Activated CD4-positive, alpha-beta T cell treated with anti-CD3 and anti-CD28 coated beads, Interleukin-2, amount 10 ng/mL, durations not matched to agents 7 days and 5 days (primary cell): ENCODE results near the gene TP73. TPM values are rescaled to one million over a fixed set of nuclear protein-coding genes. Genes with fewer than 3 reads are reported as not detected.

Source experiments
- CTCF ChIA-PET: fragments of 350-600 bp; sonication (Branson Sonifier 250); formaldehyde crosslinking; loops from one replicate; lab custom pipeline; 2021; ENCODE audit warnings: antibody characterized with exemption; lab: Charles Lee
- POLR2A ChIA-PET: fragments of 350-600 bp; sonication (Branson Sonifier 250); formaldehyde crosslinking; loops from one replicate; lab custom pipeline; 2021; ENCODE audit warnings: antibody characterized with exemption; lab: Charles Lee
- DNase-seq: peaks from one replicate; pipeline ENCODE4 v3.0.0-alpha.2; 2020
- H3K27ac Mint-ChIP-seq: one replicate; pipeline ENCODE4 v1.8.0; 2021; ENCODE audit warnings: mild to moderate bottlenecking, moderate library complexity, mixed read lengths
- H3K27me3 Mint-ChIP-seq: one replicate; pipeline ENCODE4 v1.8.0; 2021; ENCODE audit warnings: mixed read lengths
- H3K36me3 Mint-ChIP-seq: one replicate; pipeline ENCODE4 v1.8.0; 2021; ENCODE audit warnings: low read depth, mixed read lengths
- H3K4me1 Mint-ChIP-seq: one replicate; pipeline ENCODE4 v1.8.0; 2021; ENCODE audit warnings: mixed read lengths
- H3K4me3 Mint-ChIP-seq: one replicate; pipeline ENCODE4 v1.8.0; 2021; ENCODE audit warnings: mild to moderate bottlenecking, moderate library complexity, mixed read lengths
- H3K9me3 Mint-ChIP-seq: one replicate; pipeline ENCODE4 v1.8.0; 2021; ENCODE audit warnings: mixed read lengths
- total RNA-seq, 2 experiments: library from RNA; stranded (reverse); gene quantifications; one replicate each; pipeline ENCODE4 v1.2.3, GENCODE V29; 2021

Gene TP73
- total RNA-seq, 2 experiments from 2014 or later: 2.0 to 2.5 TPM

- CTCF ChIA-PET: no interaction called here
- H3K9me3 Mint-ChIP-seq: no peaks in the 10 kb centered on the region
- H3K27me3 Mint-ChIP-seq: no peaks in the 10 kb centered on the region
- H3K36me3 Mint-ChIP-seq: no peaks in the 10 kb centered on the region
- POLR2A ChIA-PET: no interaction called here
- no peak overlapping the region for H3K4me3 Mint-ChIP-seq
- peaks cover 6% of the 10 kb centered on the region for H3K4me1 Mint-ChIP-seq
- no peak overlapping the region for H3K27ac Mint-ChIP-seq
- DNase-seq: no peak
Observed at GRCh38 chr1:3735027-3735681, 82.8 kb downstream of the TP73 start.

DNA sequence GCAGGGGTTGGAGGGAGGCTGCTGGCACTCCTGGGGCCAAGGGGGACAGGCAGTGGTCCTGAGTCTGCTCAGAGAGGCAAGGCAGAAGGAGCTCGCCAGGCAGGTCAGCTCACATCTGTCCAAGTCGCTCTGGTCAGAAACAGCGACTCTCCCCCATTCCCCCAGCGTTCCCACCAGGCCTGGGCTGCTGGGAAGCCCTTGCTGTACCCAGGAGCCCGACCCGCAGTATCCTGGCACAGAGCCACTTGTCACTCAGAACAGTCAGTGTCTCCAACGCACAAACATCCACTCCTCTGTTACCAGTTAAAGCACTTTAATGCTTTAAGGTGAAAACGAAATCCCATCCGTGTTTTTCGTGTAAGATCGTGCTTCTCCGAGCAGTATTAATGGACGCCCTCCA lies 83.4 kb downstream of the TP73 start:
- H3K4me3 Mint-ChIP-seq: no peak overlapping the region
- CTCF ChIA-PET: no interaction called here
- POLR2A ChIA-PET: no interaction called here
- no peaks in the 10 kb centered on the region for H3K27me3 Mint-ChIP-seq
- H3K27ac Mint-ChIP-seq: no peak overlapping the region
- H3K36me3 Mint-ChIP-seq: no peaks in the 10 kb centered on the region
- DNase-seq: no peak
- H3K9me3 Mint-ChIP-seq: no peaks in the 10 kb centered on the region
- peaks cover 6% of the 10 kb centered on the region for H3K4me1 Mint-ChIP-seq

GRCh38 chr1:3736131-3736561 lies 83.8 kb downstream of the TP73 start:
- Mint-ChIP-seq H3K4me1 (peaks cover 6% of the 10 kb centered on the region), H3K36me3 (no peaks in the 10 kb centered on the region), H3K27me3 (no peaks in the 10 kb centered on the region), H3K27ac (peak overlapping the region; percentile 25), H3K9me3 (no peaks in the 10 kb centered on the region), H3K4me3 (no peak overlapping the region)
- no peak for DNase-seq
- ChIA-PET POLR2A (no interaction called here), CTCF (no interaction called here)

DNA sequence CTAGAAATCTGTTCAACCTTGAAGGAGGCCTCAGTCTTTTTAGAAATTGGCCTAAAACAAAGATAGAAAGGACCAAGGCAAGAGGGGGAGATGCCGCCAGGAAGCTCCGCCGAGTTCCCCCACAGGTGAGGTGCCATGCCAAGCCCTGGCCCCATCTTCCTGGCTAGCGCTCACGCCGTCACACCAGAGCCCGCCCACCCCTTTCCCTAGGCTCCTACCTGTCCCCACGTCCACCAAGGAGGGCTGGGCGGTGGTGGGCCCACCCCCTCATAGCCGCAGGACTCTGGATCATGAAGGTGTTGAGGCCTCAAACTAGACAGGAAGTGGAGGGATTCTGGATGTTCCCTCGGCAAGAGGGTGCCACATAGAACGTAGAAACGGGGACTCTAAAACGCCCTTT lies 84.4 kb downstream of the TP73 start:
- ChIA-PET CTCF (no interaction called here), POLR2A (no interaction called here)
- H3K9me3 Mint-ChIP-seq: no peaks in the 10 kb centered on the region
- H3K27me3 Mint-ChIP-seq: no peaks in the 10 kb centered on the region
- peaks cover 6% of the 10 kb centered on the region for H3K4me1 Mint-ChIP-seq
- H3K36me3 Mint-ChIP-seq: no peaks in the 10 kb centered on the region
- H3K27ac Mint-ChIP-seq: no peak overlapping the region
- no peak overlapping the region for H3K4me3 Mint-ChIP-seq
- no peak for DNase-seq

GRCh38 chr1:3738943-3739342 lies 86.6 kb downstream of the TP73 start:
- DNase-seq: no peak
- Mint-ChIP-seq H3K36me3 (no peaks in the 10 kb centered on the region), H3K9me3 (no peaks in the 10 kb centered on the region), H3K4me1 (peaks cover 6% of the 10 kb centered on the region), H3K27ac (no peak overlapping the region), H3K4me3 (no peak overlapping the region), H3K27me3 (no peaks in the 10 kb centered on the region)
- CTCF ChIA-PET: no interaction called here
- POLR2A ChIA-PET: no interaction called here

GRCh38 chr1:3740042-3740441 lies 87.7 kb downstream of the TP73 start:
- no peak overlapping the region for H3K27ac Mint-ChIP-seq
- no peak for DNase-seq
- no peaks in the 10 kb centered on the region for H3K27me3 Mint-ChIP-seq
- H3K9me3 Mint-ChIP-seq: no peaks in the 10 kb centered on the region
- no peaks in the 10 kb centered on the region for H3K36me3 Mint-ChIP-seq
- ChIA-PET POLR2A (no interaction called here), CTCF (no interaction called here)
- peaks cover 8% of the 10 kb centered on the region for H3K4me1 Mint-ChIP-seq
- no peak overlapping the region for H3K4me3 Mint-ChIP-seq

DNA sequence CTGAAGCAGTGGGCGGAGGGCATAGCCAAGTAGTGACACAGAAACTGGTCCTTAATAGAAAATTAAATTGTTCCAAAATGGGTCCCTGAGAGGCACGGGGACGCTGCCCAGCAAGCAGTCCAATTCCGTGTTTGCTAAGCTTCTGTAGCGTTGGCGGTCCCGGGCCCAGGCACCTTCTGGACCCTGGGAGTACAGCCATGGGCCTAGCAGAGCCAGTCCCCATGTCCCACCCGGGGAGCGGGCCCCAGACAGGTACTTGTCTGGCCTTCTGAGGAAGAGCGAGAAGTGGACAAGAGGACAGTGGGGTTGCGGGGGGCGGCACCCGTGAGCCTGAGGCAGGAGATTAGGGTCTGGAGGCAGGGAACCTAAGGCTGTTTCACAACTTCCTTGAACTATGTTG lies 88.4 kb downstream of the TP73 start:
- Mint-ChIP-seq H3K4me3 (no peak overlapping the region), H3K36me3 (no peaks in the 10 kb centered on the region), H3K4me1 (peaks cover 14% of the 10 kb centered on the region), H3K9me3 (no peaks in the 10 kb centered on the region), H3K27ac (no peak overlapping the region), H3K27me3 (no peaks in the 10 kb centered on the region)
- no peak for DNase-seq
- POLR2A ChIA-PET: no interaction called here
- CTCF ChIA-PET: no interaction called here

GRCh38 chr1:3741566-3742438 lies 89.5 kb downstream of the TP73 start:
- Mint-ChIP-seq H3K4me1 (peaks cover 18% of the 10 kb centered on the region), H3K36me3 (no peaks in the 10 kb centered on the region), H3K4me3 (no peak overlapping the region), H3K27me3 (no peaks in the 10 kb centered on the region), H3K9me3 (no peaks in the 10 kb centered on the region), H3K27ac (no peak overlapping the region)
- POLR2A ChIA-PET: no interaction called here
- CTCF ChIA-PET: no interaction called here
- DNase-seq: no peak

- Mint-ChIP-seq H3K36me3 (no peaks in the 10 kb centered on the region), H3K4me1 (peaks cover 19% of the 10 kb centered on the region), H3K27ac (no peak overlapping the region), H3K4me3 (no peak overlapping the region), H3K9me3 (no peaks in the 10 kb centered on the region), H3K27me3 (no peaks in the 10 kb centered on the region)
- CTCF ChIA-PET: no interaction called here
- POLR2A ChIA-PET: no interaction called here
- no peak for DNase-seq
Observed at GRCh38 chr1:3742439-3743298, 90.4 kb downstream of the TP73 start.

DNA sequence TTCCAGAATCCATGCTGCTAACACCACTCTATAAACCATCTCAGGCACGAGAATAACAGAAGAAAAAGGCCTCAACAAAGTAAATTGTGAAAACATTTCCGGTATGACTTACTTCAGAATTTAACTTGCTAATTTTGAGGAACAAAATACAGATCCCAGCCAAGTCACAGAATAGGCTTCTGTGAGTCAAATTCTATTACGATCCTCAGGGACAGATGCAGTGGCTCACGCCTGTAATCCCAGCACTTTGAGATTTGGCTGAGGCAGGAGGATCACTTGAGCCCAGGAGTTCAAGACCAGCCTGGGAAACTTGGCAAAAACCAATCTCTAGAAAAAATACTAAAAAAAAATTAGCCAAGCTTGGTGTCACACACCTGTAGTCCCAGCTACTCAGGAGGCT lies 91.1 kb downstream of the TP73 start:
- CTCF ChIA-PET: no interaction called here
- DNase-seq: no peak
- peaks cover 27% of the 10 kb centered on the region for H3K4me1 Mint-ChIP-seq
- H3K27ac Mint-ChIP-seq: no peak overlapping the region
- H3K9me3 Mint-ChIP-seq: no peaks in the 10 kb centered on the region
- H3K36me3 Mint-ChIP-seq: no peaks in the 10 kb centered on the region
- H3K4me3 Mint-ChIP-seq: no peak overlapping the region
- POLR2A ChIA-PET: no interaction called here
- no peaks in the 10 kb centered on the region for H3K27me3 Mint-ChIP-seq

DNA sequence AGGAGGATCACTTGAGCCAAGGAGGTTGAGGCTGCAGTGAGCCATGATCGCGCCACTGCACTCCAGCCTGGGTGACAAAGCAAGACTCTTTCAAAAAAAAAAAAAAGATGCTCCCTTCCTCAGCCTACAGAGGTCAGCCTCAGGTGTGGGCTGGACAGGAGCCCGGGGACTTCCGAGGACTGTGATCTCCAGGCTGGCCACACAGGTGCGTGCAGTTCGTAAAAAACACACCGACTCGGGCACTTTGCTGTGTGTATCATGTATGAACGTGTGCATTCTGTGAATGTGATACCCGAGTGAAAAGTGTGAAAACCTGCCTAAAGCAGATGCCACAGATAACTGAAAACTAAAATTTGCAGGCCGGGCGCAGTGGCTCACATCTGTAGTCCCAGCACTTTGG lies 91.5 kb downstream of the TP73 start:
- H3K4me3 Mint-ChIP-seq: no peak overlapping the region
- H3K27ac Mint-ChIP-seq: no peak overlapping the region
- peaks cover 27% of the 10 kb centered on the region for H3K4me1 Mint-ChIP-seq
- H3K27me3 Mint-ChIP-seq: no peaks in the 10 kb centered on the region
- DNase-seq: no peak
- H3K36me3 Mint-ChIP-seq: no peaks in the 10 kb centered on the region
- H3K9me3 Mint-ChIP-seq: no peaks in the 10 kb centered on the region
- CTCF ChIA-PET: no interaction called here
- POLR2A ChIA-PET: no interaction called here

- peaks cover 27% of the 10 kb centered on the region for H3K4me1 Mint-ChIP-seq
- ChIA-PET CTCF (no interaction called here), POLR2A (no interaction called here)
- H3K27me3 Mint-ChIP-seq: no peaks in the 10 kb centered on the region
- H3K27ac Mint-ChIP-seq: no peak overlapping the region
- H3K36me3 Mint-ChIP-seq: no peaks in the 10 kb centered on the region
- no peak overlapping the region for H3K4me3 Mint-ChIP-seq
- DNase-seq: no peak
- no peaks in the 10 kb centered on the region for H3K9me3 Mint-ChIP-seq
Observed at GRCh38 chr1:3744646-3745045, 92.3 kb downstream of the TP73 start.

DNA sequence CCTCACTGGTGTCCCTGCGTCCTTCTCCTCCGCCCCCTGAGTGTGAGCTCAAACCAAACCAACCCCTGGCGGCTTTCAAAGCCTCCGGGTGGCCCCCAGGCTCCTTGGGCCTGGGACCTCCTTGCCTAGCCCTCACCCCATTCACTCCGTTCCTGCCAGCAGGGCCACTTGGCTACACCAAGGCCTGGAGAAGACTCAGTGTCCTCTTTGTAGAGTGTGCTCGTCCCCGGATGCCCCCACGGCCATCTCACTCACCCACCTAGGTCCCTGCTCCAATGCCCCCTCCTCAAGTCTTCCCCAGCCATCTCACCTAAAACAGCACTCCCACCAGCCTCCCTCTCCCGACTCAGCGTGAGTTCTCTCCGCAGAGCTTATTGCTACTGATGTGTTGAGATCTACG lies 92.8 kb downstream of the TP73 start:
- Mint-ChIP-seq H3K9me3 (no peaks in the 10 kb centered on the region), H3K36me3 (no peaks in the 10 kb centered on the region), H3K27ac (no peak overlapping the region), H3K4me3 (no peak overlapping the region), H3K4me1 (peaks cover 27% of the 10 kb centered on the region), H3K27me3 (no peaks in the 10 kb centered on the region)
- DNase-seq: no peak
- CTCF ChIA-PET: no interaction called here
- POLR2A ChIA-PET: no interaction called here
